Caco-2 (cell line): ENCODE measurements around the gene ZNF385A. TPM values are rescaled to one million over a fixed set of nuclear protein-coding genes. Genes with fewer than 3 reads are reported as not detected.
A peak's percentile ranks its signal among the peaks of the same experiment; 100 is the strongest.

Experiments
- BruUV-seq: library from RNA; stranded (reverse); fragments of 400-500 nt; replicated peaks from 2 replicates; lab custom pipeline; 2021; lab: Mats Ljungman, UMichigan
- CTCF ChIA-PET: fragments of 300-600 bp; sonication (Branson Sonifier 250); formaldehyde crosslinking; loops from one replicate; lab custom pipeline; 2022; ENCODE audit warnings: antibody characterized with exemption; lab: Charles Lee
- POLR2A ChIA-PET: fragments of 300-600 bp; sonication (Branson Sonifier 250); formaldehyde crosslinking; loops from one replicate; lab custom pipeline; 2022; ENCODE audit warnings: antibody characterized with exemption; lab: Charles Lee
- DNase-seq, 2 experiments: peaks; one replicate each; pipeline versions ENCODE4 v3.0.0 to v3.0.0-alpha.2; 2020 to 2022
- H3K27me3 ChIP-seq: replicated peaks from 2 replicates; pipeline ENCODE4 v1.6.0; 2011; ENCODE audit warnings: low read length; ENCODE audit not compliant: control insufficient read depth, insufficient read depth
- H3K36me3 ChIP-seq: 2 replicates; pipeline ENCODE4 v1.5.1; 2011; ENCODE audit warnings: low read length; ENCODE audit not compliant: control insufficient read depth, insufficient read depth
- H3K4me1 ChIP-seq: fragments of 250-450 bp; sonication (Bioruptor Pico); 2 replicates; pipeline ENCODE4 v1.5.1; 2020; ENCODE audit warnings: mild to moderate bottlenecking
- H3K4me3 ChIP-seq: 2 replicates; pipeline ENCODE4 v1.5.1; 2011; ENCODE audit warnings: low read depth, mild to moderate bottlenecking, control low read depth, low read length
- H3K9me3 ChIP-seq: fragments of 250-450 bp; sonication (Bioruptor Pico); 2 replicates; pipeline ENCODE4 v1.5.1; 2020; ENCODE audit warnings: mild to moderate bottlenecking, moderate library complexity
- H3K27ac Mint-ChIP-seq: one replicate; pipeline ENCODE4 v1.8.0; 2022; ENCODE audit warnings: mixed read lengths; ENCODE audit not compliant: unreplicated experiment
- H3K27me3 Mint-ChIP-seq: one replicate; pipeline ENCODE4 v1.8.0; 2022; ENCODE audit warnings: mixed read lengths; ENCODE audit not compliant: insufficient read depth, unreplicated experiment
- H3K36me3 Mint-ChIP-seq: one replicate; pipeline ENCODE4 v1.8.0; 2022; ENCODE audit warnings: mild to moderate bottlenecking, mixed read lengths; ENCODE audit not compliant: insufficient read depth, unreplicated experiment
- H3K4me1 Mint-ChIP-seq: one replicate; pipeline ENCODE4 v1.8.0; 2022; ENCODE audit warnings: low read depth, mixed read lengths; ENCODE audit not compliant: unreplicated experiment
- H3K4me3 Mint-ChIP-seq: one replicate; pipeline ENCODE4 v1.8.0; 2022; ENCODE audit warnings: mild to moderate bottlenecking, moderate library complexity, mixed read lengths; ENCODE audit not compliant: unreplicated experiment
- H3K9me3 Mint-ChIP-seq: one replicate; pipeline ENCODE4 v1.8.0; 2022; ENCODE audit warnings: mixed read lengths; ENCODE audit not compliant: unreplicated experiment
- CTCF ChIP-seq, 2 experiments: fragments of 200-600 bp in 1 of 2; IDR thresholded peaks; 1 replicate in 1 of 2; 2 replicates in 1 of 2; pipeline versions ENCODE4 v1.5.1 to v1.8.0; 2011 to 2022; ENCODE audit warnings: antibody characterized with exemption in 1 of 2, control low read depth in 1 of 2, inconsistent platforms in 1 of 2, low read depth in 1 of 2, low read length in 1 of 2, mild to moderate bottlenecking in 1 of 2, moderate library complexity in 1 of 2; ENCODE audit not compliant: insufficient read depth in 1 of 2, severe bottlenecking in 1 of 2, unreplicated experiment in 1 of 2
- intact Hi-C: fragments of 100-400 bp; cut with micrococcal nuclease; formaldehyde crosslinking; loops from one replicate; pipeline ENCODE4 v1.10.0; 2022; ENCODE audit not compliant: unreplicated experiment
- total RNA-seq: library from RNA; stranded (reverse); gene quantifications from 2 replicates; pipeline ENCODE4 v1.2.3, GENCODE V29; 2022

ZNF385A gene
- total RNA-seq, 1 experiment from 2014 or later: 8.4 TPM

- Histone ChIP-seq H3K4me3 (no peak overlapping the region), H3K9me3 (no peaks in the 10 kb centered on the region), H3K27me3 (no peaks in the 10 kb centered on the region), H3K36me3 (no peaks in the 10 kb centered on the region), H3K4me1 (peaks cover 34% of the 10 kb centered on the region)
- peak overlapping the region; percentile 51 for H3K27ac Mint-ChIP-seq
- ChIA-PET CTCF (interaction anchor here (0.7 to 3.2 kb wide), 2 partner anchors 9 to 11 kb away, joined by 9 to 18 read pairs; no protein-coding TSS in a partner anchor), POLR2A (interaction anchor here (0.6 kb wide), 2 partner anchors 10 to 1608 kb away, joined by 3 to 4 read pairs; no protein-coding TSS in a partner anchor)
- no TSS peak for BruUV-seq
- no peaks in the 10 kb centered on the region for H3K9me3 Mint-ChIP-seq
- peak in 1 of 2 experiments; percentile 61 for DNase-seq
- intact Hi-C loops: no loop called here
- H3K36me3 Mint-ChIP-seq: peaks cover 14% of the 10 kb centered on the region
- peaks cover 22% of the 10 kb centered on the region for H3K4me1 Mint-ChIP-seq
- no peak for TF ChIP-seq CTCF (IDR thresholded peaks at IDR 0.05; ENCODE audit: insufficient read depth in 1 of 2, low read depth in 1 of 2, low read length in 1 of 2, severe bottlenecking in 1 of 2, unreplicated experiment in 1 of 2)
- no peaks in the 10 kb centered on the region for H3K27me3 Mint-ChIP-seq
- no peak overlapping the region for H3K4me3 Mint-ChIP-seq
These were observed 4.0 kb upstream of the ZNF385A start for GRCh38 chr12:54388237-54389133.

- intact Hi-C loops: loop anchor here (1.0 kb wide), 1 partner anchor 8 kb away; no protein-coding TSS in a partner anchor
- Mint-ChIP-seq H3K4me1 (peaks cover 22% of the 10 kb centered on the region), H3K9me3 (no peaks in the 10 kb centered on the region), H3K27me3 (no peaks in the 10 kb centered on the region), H3K36me3 (peaks cover 17% of the 10 kb centered on the region), H3K27ac (no peak overlapping the region), H3K4me3 (no peak overlapping the region)
- no peak overlapping the region for H3K4me3 ChIP-seq
- no peaks in the 10 kb centered on the region for H3K9me3 ChIP-seq
- H3K27me3 ChIP-seq: no peaks in the 10 kb centered on the region
- BruUV-seq: no TSS peak
- H3K4me1 ChIP-seq: peaks cover 34% of the 10 kb centered on the region
- TF ChIP-seq CTCF (IDR thresholded peaks at IDR 0.05; ENCODE audit: insufficient read depth in 1 of 2, low read depth in 1 of 2, low read length in 1 of 2, severe bottlenecking in 1 of 2, unreplicated experiment in 1 of 2): no peak
- ChIA-PET CTCF (interaction anchor here (3.2 kb wide), 1 partner anchor 12 kb away, joined by 18 read pairs; no protein-coding TSS in a partner anchor), POLR2A (no interaction called here)
- no peak for DNase-seq
- H3K36me3 ChIP-seq: no peaks in the 10 kb centered on the region
These were observed 2.6 kb upstream of the ZNF385A start for GRCh38 chr12:54387114-54387467.

GRCh38 chr12:54386403-54387113 is 2.0 kb upstream of the ZNF385A start:
- H3K36me3 Mint-ChIP-seq: peaks cover 17% of the 10 kb centered on the region
- peaks cover 22% of the 10 kb centered on the region for H3K4me1 Mint-ChIP-seq
- no peaks in the 10 kb centered on the region for H3K9me3 Mint-ChIP-seq
- Histone ChIP-seq H3K27me3 (no peaks in the 10 kb centered on the region), H3K36me3 (no peaks in the 10 kb centered on the region), H3K4me1 (peaks cover 34% of the 10 kb centered on the region), H3K4me3 (no peak overlapping the region), H3K9me3 (no peaks in the 10 kb centered on the region)
- no peak overlapping the region for H3K27ac Mint-ChIP-seq
- BruUV-seq: no TSS peak
- DNase-seq: no peak
- H3K27me3 Mint-ChIP-seq: no peaks in the 10 kb centered on the region
- H3K4me3 Mint-ChIP-seq: no peak overlapping the region
- intact Hi-C loops: loop anchor here (1.0 kb wide), 1 partner anchor 7 kb away; no protein-coding TSS in a partner anchor
- no peak for TF ChIP-seq CTCF (IDR thresholded peaks at IDR 0.05; ENCODE audit: insufficient read depth in 1 of 2, low read depth in 1 of 2, low read length in 1 of 2, severe bottlenecking in 1 of 2, unreplicated experiment in 1 of 2)
- CTCF ChIA-PET: interaction anchor here (3.2 kb wide), 1 partner anchor 13 kb away, joined by 18 read pairs; no protein-coding TSS in a partner anchor
- POLR2A ChIA-PET: no interaction called here
